Colon (tissue), 2 donors: ENCODE results near the gene CD300LF.

Experiments used
- FAIRE-seq: peaks from 2 replicates; lab custom pipeline; 2012; peaks lifted over from hg19 to GRCh38; lab: Jason Lieb, UNC
- donor health status: control.
- donor health status: control.

Gene CD300LF

GRCh38 chr17:74745548-74746177, 32.9 kb upstream of the CD300LF start:
- FAIRE-seq, result no peak

GRCh38 chr17:74744714-74745547, 32.2 kb upstream of the CD300LF start:
- FAIRE-seq, result no peak

GRCh38 chr17:74744349-74744713, 31.6 kb upstream of the CD300LF start:
- FAIRE-seq, result no peak

GRCh38 chr17:74743755-74744154, 31.0 kb upstream of the CD300LF start:
- no peak for FAIRE-seq

- no peak for FAIRE-seq
Observed at GRCh38 chr17:74742978-74743545, 30.3 kb upstream of the CD300LF start.

- no peak for FAIRE-seq
Observed at GRCh38 chr17:74742153-74742515, 29.4 kb upstream of the CD300LF start.

GRCh38 chr17:74740641-74741387, 28.1 kb upstream of the CD300LF start:
- no peak for FAIRE-seq

- FAIRE-seq, result no peak
Observed at GRCh38 chr17:74740173-74740572, 27.4 kb upstream of the CD300LF start.

- no peak for FAIRE-seq
Observed at GRCh38 chr17:74739227-74739831, 26.6 kb upstream of the CD300LF start.

GRCh38 chr17:74738051-74738996, 25.6 kb upstream of the CD300LF start:
- FAIRE-seq, result no peak

- no peak for FAIRE-seq
Observed at GRCh38 chr17:74737299-74738050, 24.8 kb upstream of the CD300LF start.

GRCh38 chr17:74736513-74737298, 24.0 kb upstream of the CD300LF start, which contains the start of gene RAB37:
Gene RAB37 (plus strand): TSS chr17:74737256. CDS start chr17:74737273, 17 bp downstream.
- FAIRE-seq, result no peak

- no peak for FAIRE-seq
Observed at GRCh38 chr17:74734256-74734655, 21.5 kb upstream of the CD300LF start.

GRCh38 chr17:74733365-74734122, 20.8 kb upstream of the CD300LF start:
- FAIRE-seq, result no peak

- no peak for FAIRE-seq
Observed at GRCh38 chr17:74732042-74732867, 19.5 kb upstream of the CD300LF start.

- no peak for FAIRE-seq
Observed at GRCh38 chr17:74731347-74731605, 18.6 kb upstream of the CD300LF start.

GRCh38 chr17:74730491-74731346, 18.0 kb upstream of the CD300LF start:
- no peak for FAIRE-seq
